H1 (cell line): ENCODE measurements around the gene CCDC178. TPM values are rescaled to one million over a fixed set of nuclear protein-coding genes. Genes with fewer than 3 reads are reported as not detected.

Source experiments
- CTCF ChIA-PET: fragments of 300-600 bp; sonication (Branson Sonifier 250); formaldehyde crosslinking; loops from one replicate; lab custom pipeline; 2021; ENCODE audit not compliant: partially characterized antibody; lab: Charles Lee
- POLR2A ChIA-PET: fragments of 300-600 bp; sonication (Branson Sonifier 250); formaldehyde crosslinking; loops from one replicate; lab custom pipeline; 2021; ENCODE audit warnings: inconsistent platforms; ENCODE audit not compliant: partially characterized antibody; lab: Charles Lee
- DNase-seq, 2 experiments: peaks; one replicate each; pipeline versions ENCODE4 v3.0.0 to v3.0.0-alpha.2; 2010 to 2022; ENCODE audit warnings: low spot score in 2 of 2, low read depth in 1 of 2, mixed read lengths in 1 of 2
- FAIRE-seq: peaks from 2 replicates; lab custom pipeline; 2011; peaks lifted over from hg19 to GRCh38; lab: Jason Lieb, UNC
- H2AFZ ChIP-seq: 2 replicates; pipeline ENCODE4 v1.8.1; 2012; ENCODE audit warnings: low read length, inconsistent platforms
- H2AK5ac ChIP-seq: 2 replicates; pipeline ENCODE4 v1.6.1; 2013; ENCODE audit warnings: low read depth, low read length
- H2BK120ac ChIP-seq: replicated peaks from 2 replicates; pipeline ENCODE3; 2013; ENCODE audit warnings: low read depth, low read length, inconsistent platforms
- H2BK12ac ChIP-seq: 2 replicates; pipeline ENCODE4 v1.6.1; 2013; ENCODE audit warnings: low read depth, low read length
- H2BK15ac ChIP-seq: 2 replicates; pipeline ENCODE4 v1.6.1; 2013; ENCODE audit warnings: low read length
- H2BK20ac ChIP-seq: 2 replicates; pipeline ENCODE4 v1.6.1; 2013; ENCODE audit warnings: low read length
- H2BK5ac ChIP-seq: 2 replicates; pipeline ENCODE4 v1.6.1; 2013; ENCODE audit warnings: low read depth, low read length
- H3K14ac ChIP-seq: 2 replicates; pipeline ENCODE4 v1.6.1; 2013; ENCODE audit warnings: inconsistent platforms; ENCODE audit not compliant: insufficient read length
- H3K18ac ChIP-seq: 2 replicates; pipeline ENCODE4 v1.6.1; 2013; ENCODE audit warnings: low read length; ENCODE audit errors: extremely low read depth
- H3K23ac ChIP-seq: 2 replicates; pipeline ENCODE4 v1.6.1; 2013; ENCODE audit warnings: inconsistent platforms; ENCODE audit not compliant: insufficient read length
- H3K23me2 ChIP-seq: 2 replicates; pipeline ENCODE4 v1.6.1; 2013; ENCODE audit warnings: low read depth, low read length
- H3K27ac ChIP-seq: 2 replicates; pipeline ENCODE4 v1.6.1; 2011; ENCODE audit warnings: low read depth, low read length, inconsistent platforms
- H3K27me3 ChIP-seq, 4 experiments: replicated peaks in 1 of 4; 1 replicate in 1 of 4; 2 replicates in 3 of 4; pipeline versions ENCODE4 v1.6.1 to v1.8.1; 2011 to 2013; ENCODE audit warnings: low read length in 3 of 4, mild to moderate bottlenecking in 3 of 4, inconsistent platforms in 2 of 4, mixed read lengths in 2 of 4, moderate library complexity in 1 of 4; ENCODE audit not compliant: control insufficient read depth in 3 of 4, insufficient read depth in 3 of 4; ENCODE audit errors: extremely low read depth in 1 of 4
- H3K36me3 ChIP-seq, 4 experiments: 2 replicates each; pipeline versions ENCODE4 v1.6.1 to v1.8.1; 2011 to 2013; ENCODE audit warnings: mild to moderate bottlenecking in 4 of 4, low read length in 3 of 4, moderate library complexity in 2 of 4, control low read depth in 1 of 4, inconsistent platforms in 1 of 4; ENCODE audit not compliant: insufficient read depth in 4 of 4, control insufficient read depth in 2 of 4
- H3K4ac ChIP-seq: replicated peaks from 2 replicates; pipeline ENCODE3; 2013; ENCODE audit warnings: low read length, low read depth, mixed read lengths, inconsistent platforms; ENCODE audit not compliant: insufficient read length
- H3K4me1 ChIP-seq, 4 experiments: replicated peaks in 1 of 4; 1 replicate in 1 of 4; 2 replicates in 3 of 4; pipeline versions ENCODE4 v1.6.1 to v1.8.1; 2011 to 2013; ENCODE audit warnings: low read length in 3 of 4, inconsistent platforms in 2 of 4, mixed read lengths in 1 of 4; ENCODE audit not compliant: insufficient read depth in 4 of 4, control insufficient read depth in 3 of 4
- H3K4me2 ChIP-seq, 2 experiments: 2 replicates each; pipeline versions ENCODE4 v1.6.1 to v1.8.1; 2011 to 2013; ENCODE audit warnings: low read depth in 2 of 2, low read length in 2 of 2, control low read depth in 1 of 2, inconsistent platforms in 1 of 2, mild to moderate bottlenecking in 1 of 2; ENCODE audit not compliant: insufficient read depth in 1 of 2
- H3K4me3 ChIP-seq, 4 experiments: fragments of 200-600, 300-600 bp in 1 of 4; sonication (generic), shearing (Covaris generic), sonication (Bioruptor Twin) in 1 of 4; 2 replicates each; pipeline versions ENCODE4 v1.5.1 to v1.8.1; 2011 to 2016; ENCODE audit warnings: low read length in 4 of 4, low read depth in 3 of 4, control low read depth in 2 of 4, inconsistent platforms in 2 of 4, mild to moderate bottlenecking in 2 of 4, mixed read lengths in 1 of 4, moderate library complexity in 1 of 4; ENCODE audit not compliant: insufficient read depth in 2 of 4; ENCODE audit errors: extremely low read depth in 1 of 4
- H3K56ac ChIP-seq: replicated peaks from 2 replicates; pipeline ENCODE3; 2013; ENCODE audit warnings: low read depth, mild to moderate bottlenecking, mixed read lengths, low read length, inconsistent platforms; ENCODE audit not compliant: insufficient read length
- H3K79me1 ChIP-seq: 2 replicates; pipeline ENCODE4 v1.6.1; 2013; ENCODE audit warnings: low read depth, low read length, control low read depth
- H3K79me2 ChIP-seq, 2 experiments: 2 replicates each; pipeline versions ENCODE4 v1.6.1 to v1.8.1; 2012 to 2013; ENCODE audit warnings: low read length in 2 of 2, mild to moderate bottlenecking in 2 of 2, inconsistent platforms in 1 of 2; ENCODE audit not compliant: insufficient read depth in 2 of 2, control insufficient read depth in 1 of 2
- H3K9ac ChIP-seq, 4 experiments: replicated peaks in 1 of 4; 1 replicate in 1 of 4; 2 replicates in 3 of 4; pipeline versions ENCODE4 v1.6.1 to v1.8.1; 2011 to 2013; ENCODE audit warnings: low read depth in 3 of 4, low read length in 3 of 4, control low read depth in 2 of 4, mild to moderate bottlenecking in 2 of 4, moderate library complexity in 2 of 4, inconsistent platforms in 1 of 4; ENCODE audit errors: extremely low read depth in 1 of 4
- H3K9me3 ChIP-seq, 2 experiments: 2 replicates each; pipeline versions ENCODE4 v1.6.1 to v1.8.1; 2012 to 2013; ENCODE audit warnings: mild to moderate bottlenecking in 2 of 2, moderate library complexity in 2 of 2, control low read depth in 1 of 2, inconsistent platforms in 1 of 2, low read depth in 1 of 2, low read length in 1 of 2, mixed read lengths in 1 of 2; ENCODE audit not compliant: insufficient read depth in 2 of 2
- H4K20me1 ChIP-seq, 2 experiments: replicated peaks in 1 of 2; 2 replicates each; pipeline versions ENCODE3 to v1.8.1; 2011 to 2013; ENCODE audit warnings: inconsistent platforms in 2 of 2, low read length in 2 of 2, mild to moderate bottlenecking in 1 of 2; ENCODE audit not compliant: insufficient read depth in 2 of 2, control insufficient read depth in 1 of 2
- H4K5ac ChIP-seq: 2 replicates; pipeline ENCODE4 v1.6.1; 2013; ENCODE audit warnings: low read length, low read depth, mixed read lengths, inconsistent platforms; ENCODE audit not compliant: insufficient read length
- H4K8ac ChIP-seq: 2 replicates; pipeline ENCODE4 v1.8.0; 2013; ENCODE audit warnings: mild to moderate bottlenecking, moderate library complexity, low read length, inconsistent platforms; ENCODE audit not compliant: insufficient read depth; ENCODE audit errors: extremely low read depth
- H4K91ac ChIP-seq: replicated peaks from 2 replicates; pipeline ENCODE3; 2013; ENCODE audit warnings: low read length, mixed read lengths, inconsistent platforms; ENCODE audit not compliant: insufficient read length
- BACH1 ChIP-seq: IDR thresholded peaks from 2 replicates; pipeline ENCODE4 v1.6.1; 2012; ENCODE audit warnings: low read length, improper control_type of control experiment
- BCL11A ChIP-seq, 2 experiments: IDR thresholded peaks; one replicate each; pipeline ENCODE4 v1.6.1; 2011; ENCODE audit warnings: low read depth in 2 of 2, low read length in 2 of 2, mild to moderate bottlenecking in 2 of 2
- CEBPB ChIP-seq: IDR thresholded peaks from 2 replicates; pipeline ENCODE4 v1.6.1; 2012; ENCODE audit warnings: low read depth, low read length
- EP300 ChIP-seq, 2 experiments: IDR thresholded peaks; 1 replicate in 1 of 2; 2 replicates in 1 of 2; pipeline ENCODE4 v1.6.1; 2011 to 2012; ENCODE audit warnings: low read depth in 2 of 2, low read length in 2 of 2, mild to moderate bottlenecking in 2 of 2, borderline replicate concordance in 1 of 2, inconsistent platforms in 1 of 2, moderate library complexity in 1 of 2
- GTF2F1 ChIP-seq: IDR thresholded peaks from 2 replicates; pipeline ENCODE4 v1.6.1; 2012; ENCODE audit warnings: low read depth, low read length, improper control_type of control experiment, borderline replicate concordance
- KDM4A ChIP-seq: IDR thresholded peaks from one replicate; pipeline ENCODE4 v1.7.1; 2012; ENCODE audit warnings: low read depth, mild to moderate bottlenecking, moderate library complexity, low read length, inconsistent platforms; ENCODE audit not compliant: severe bottlenecking
- SIX5 ChIP-seq: IDR thresholded peaks from 2 replicates; pipeline ENCODE4 v1.6.1; 2011; ENCODE audit warnings: mild to moderate bottlenecking, low read depth, low read length
- SUZ12 ChIP-seq: fragments of 200-600 bp; sonication (generic); IDR thresholded peaks from 2 replicates; pipeline ENCODE4 v1.6.1; 2012; ENCODE audit warnings: mild to moderate bottlenecking, inconsistent platforms, low read length, moderate library complexity, mixed read lengths
- TAF7 ChIP-seq: optimal IDR thresholded peaks from 2 replicates; pipeline ENCODE3; 2011; ENCODE audit warnings: low read depth, mild to moderate bottlenecking, inconsistent platforms, low read length, moderate library complexity, borderline replicate concordance
- TBP ChIP-seq: IDR thresholded peaks from 2 replicates; pipeline ENCODE4 v1.6.1; 2011; ENCODE audit warnings: low read depth, low read length, improper control_type of control experiment
- WGBS, 2 experiments: shearing (Covaris generic) in 1 of 2; methylation state at CpG; one replicate each; pipeline versions ENCODE4 v1.1.6 to v1.1.7; 2013 to 2015; ENCODE audit warnings: low lambda C conversion rate in 2 of 2, mixed read lengths in 2 of 2, inconsistent platforms in 1 of 2, low coverage in 1 of 2, missing lambda C conversion rate in 1 of 2; ENCODE audit not compliant: insufficient replicate concordance in 2 of 2, insufficient coverage in 1 of 2, insufficient read length in 1 of 2; ENCODE audit errors: extremely low coverage in 1 of 2, missing lambda C conversion rate in 1 of 2; 5-methylcytosine and 5-hydroxymethylcytosine counted together
- polyA plus RNA-seq, 7 experiments: library from polyadenylated mRNA; depleted of rRNA in 3 of 7; stranded (reverse) in 5 of 7; unstranded in 2 of 7; fragments of >200 nt in 5 of 7; fragments of 200-250 nt in 2 of 7; gene quantifications; 1 replicate in 5 of 7; 2 replicates in 1 of 7; 4 replicates in 1 of 7; pipeline versions ENCODE4 v1.2.1 to v1.2.3, GENCODE V29; 2011 to 2013; ENCODE audit warnings: missing spikeins in 2 of 7, mixed read lengths in 2 of 7
- total RNA-seq: library from RNA; stranded (reverse); fragmentation: NEBNext Ultra II Directional; extraction: Animal tissue kit (Norgen Biotek cat#: 25700); gene quantifications from 2 replicates; pipeline ENCODE4 v1.2.1, GENCODE V29; 2021

CCDC178 gene
- total and polyA plus RNA-seq, 2 of the 8 experiments (the other 6 are each of a cell fraction or from before 2014, with no cell fraction given): not detected

DNA sequence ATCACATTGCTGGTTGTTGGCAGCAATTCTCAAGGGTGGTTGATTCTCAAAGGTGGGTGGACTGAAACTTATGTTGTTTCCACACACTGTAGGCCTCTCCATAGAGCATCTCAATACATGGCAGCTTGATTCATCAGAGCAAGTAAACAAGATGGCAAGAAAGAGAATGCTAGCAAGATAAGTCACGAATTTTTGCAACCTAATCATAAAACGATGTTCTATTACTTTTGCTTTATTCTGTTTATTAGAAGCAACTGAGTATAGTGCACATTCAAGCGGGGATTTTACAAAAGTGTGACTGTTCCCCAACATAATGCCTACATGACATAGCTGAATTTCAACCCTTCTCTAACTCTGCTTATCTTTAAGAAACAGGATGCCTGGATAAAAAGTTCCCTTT is 136.2 kb downstream of the CCDC178 start:
- no peak overlapping the region for H3K18ac ChIP-seq
- no peak overlapping the region for H2AFZ ChIP-seq
- 91% methylated on average over 3 of the region's 3 CpGs; no CpG with 5 or more reads in 1 of the 2 experiments for WGBS, 2 experiments

More for the DNA sequence above, 136.2 kb downstream of the CCDC178 start:
- no peaks in the 10 kb centered on the region for H3K27me3 ChIP-seq
- no peaks in the 10 kb centered on the region for H3K23me2 ChIP-seq
- no peaks in the 10 kb centered on the region for H3K79me2 ChIP-seq
- H4K91ac ChIP-seq: no peak overlapping the region
- no peak overlapping the region for H3K27ac ChIP-seq
- no peak overlapping the region for H3K4me3 ChIP-seq
- TF ChIP-seq TAF7 (no peak), EP300 (IDR thresholded peaks at IDR 0.05; ENCODE audit: borderline replicate concordance in 1 of 2, low read depth in 2 of 2, low read length in 2 of 2) (no peak), BACH1 (no peak), CEBPB (no peak), TBP (no peak), GTF2F1 (no peak), KDM4A (no peak), BCL11A (IDR thresholded peaks at IDR 0.05; ENCODE audit: low read depth in 2 of 2, low read length in 2 of 2) (no peak), SIX5 (no peak), SUZ12 (no peak)
- CTCF ChIA-PET: interaction anchor here (1.3 to 5.3 kb wide), 4 partner anchors 11 to 93 kb away, joined by 3 to 26 read pairs (median 4); no protein-coding TSS in a partner anchor
- H2BK120ac ChIP-seq: no peak overlapping the region
- no peak overlapping the region for H3K23ac ChIP-seq
- H2BK5ac ChIP-seq: no peak overlapping the region
- H3K9me3 ChIP-seq: 0 out of 4 replicates have a peak, but pooled peaks cover 3 to 7% of the 10 kb centered on the region in 2 experiments
- no peak overlapping the region for H4K8ac ChIP-seq
- no peak overlapping the region for H3K56ac ChIP-seq
- H3K4me2 ChIP-seq: no peak overlapping the region
- H3K36me3 ChIP-seq: no peaks in the 10 kb centered on the region
- H4K5ac ChIP-seq: no peak overlapping the region
- H3K4ac ChIP-seq: no peak overlapping the region
- FAIRE-seq (no peak), DNase-seq (no peak)
- POLR2A ChIA-PET: no interaction called here
- no peaks in the 10 kb centered on the region for H3K4me1 ChIP-seq
- no peaks in the 10 kb centered on the region for H3K79me1 ChIP-seq
- no peak overlapping the region for H2AK5ac ChIP-seq
- no peak overlapping the region for H2BK20ac ChIP-seq
- no peak overlapping the region for H3K14ac ChIP-seq
- no peak overlapping the region for H2BK15ac ChIP-seq
- no peak overlapping the region for H3K9ac ChIP-seq
- no peak overlapping the region for H2BK12ac ChIP-seq
- H4K20me1 ChIP-seq: no peaks in the 10 kb centered on the region
